ENCODE results near the gene SPAG6. TPM values are rescaled to one million over a fixed set of nuclear protein-coding genes. Genes with fewer than 3 reads are reported as not detected.
A peak's percentile ranks its signal among the peaks of the same experiment; 100 is the strongest.

The SPAG6 gene
- total and polyA plus RNA-seq, 2 of the 8 experiments (the other 6 are each of a cell fraction or from before 2014, with no cell fraction given) = 0.14 TPM; not detected in 1

DNA sequence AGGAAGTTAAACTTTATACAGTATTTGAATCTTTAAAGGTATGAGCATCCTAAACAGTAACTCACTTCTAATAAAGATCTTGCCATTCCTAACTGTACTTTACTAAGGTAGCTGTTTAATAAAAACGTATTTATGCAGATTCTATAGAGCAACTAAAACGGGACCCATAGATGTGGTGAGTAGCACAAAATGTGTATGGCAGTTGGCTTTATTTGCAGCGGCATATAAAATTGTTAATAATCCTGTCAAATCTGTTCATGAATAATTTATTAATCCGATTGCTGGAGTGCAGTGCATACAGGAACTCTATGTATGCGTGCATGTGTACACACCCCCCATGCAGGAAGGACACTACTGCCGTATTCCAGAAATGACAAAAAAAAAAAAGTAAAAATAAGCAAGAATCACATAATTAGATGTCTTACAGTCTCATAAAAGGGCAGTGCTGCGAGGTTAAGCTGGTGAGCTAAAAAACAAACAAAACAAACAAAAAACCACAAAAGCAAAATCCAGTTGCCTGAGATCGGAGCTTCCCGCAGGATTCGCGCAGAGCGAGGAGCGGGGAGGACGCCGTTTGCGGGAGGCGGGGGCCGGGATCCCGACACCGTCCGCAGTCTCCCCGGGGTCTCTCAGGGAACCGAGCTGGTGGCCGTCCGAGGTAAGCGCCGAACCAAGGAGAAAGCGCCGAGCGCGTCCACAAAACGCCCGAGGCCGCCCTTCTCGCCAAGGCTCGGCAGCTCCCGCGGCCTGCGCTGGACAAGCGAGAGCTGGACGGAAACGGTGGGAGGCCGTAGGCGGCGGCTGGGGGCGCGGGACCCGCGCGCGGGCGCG lies 29.6 kb upstream of the SPAG6 start:
- Histone ChIP-seq H3K9me3 (ENCODE audit: insufficient read depth in 2 of 2, low read depth in 1 of 2, low read length in 1 of 2) (no peaks in the 10 kb centered on the region), H3K56ac (replicated peaks; ENCODE audit: insufficient read length, low read depth, low read length) (no peak overlapping the region), H4K8ac (ENCODE audit: extremely low read depth, insufficient read depth, low read length) (peak overlapping the region; percentile 22; the same call in 1 of the 2 replicates), H3K4me3 (ENCODE audit: extremely low read depth in 1 of 4, insufficient read depth in 2 of 4, low read depth in 3 of 4, low read length in 4 of 4) (peak overlapping the region; percentile 35 to 73 (median 58)), H3K79me2 (ENCODE audit: control insufficient read depth in 1 of 2, insufficient read depth in 2 of 2, low read length in 2 of 2) (no peaks in the 10 kb centered on the region), H3K27me3 (replicated peaks in 1 of 4; ENCODE audit: control insufficient read depth in 3 of 4, extremely low read depth in 1 of 4, insufficient read depth in 3 of 4, low read length in 3 of 4) (peaks cover 14 to 59% (median 34%) of the 10 kb centered on the region in 4 experiments), H2BK20ac (ENCODE audit: low read length) (no peak overlapping the region), H3K14ac (ENCODE audit: insufficient read length) (no peak overlapping the region), H2AK5ac (ENCODE audit: low read depth, low read length) (no peak overlapping the region), H4K20me1 (replicated peaks in 1 of 2; ENCODE audit: control insufficient read depth in 1 of 2, insufficient read depth in 2 of 2, low read length in 2 of 2) (peaks cover 0 to 3% of the 10 kb centered on the region in 2 experiments), H3K4me2 (ENCODE audit: insufficient read depth in 1 of 2, low read depth in 2 of 2, low read length in 2 of 2) (peak overlapping the region; percentile 68 to 74), H3K23me2 (ENCODE audit: low read depth, low read length) (peaks cover 9% of the 10 kb centered on the region), H3K79me1 (ENCODE audit: low read depth, low read length) (no peaks in the 10 kb centered on the region), H2AFZ (ENCODE audit: low read length) (no peak overlapping the region), H2BK5ac (ENCODE audit: low read depth, low read length) (no peak overlapping the region), H3K4ac (replicated peaks; ENCODE audit: insufficient read length, low read depth, low read length) (no peak overlapping the region), H3K18ac (ENCODE audit: extremely low read depth, low read length) (no peak overlapping the region), H3K36me3 (ENCODE audit: control insufficient read depth in 2 of 4, insufficient read depth in 4 of 4, low read length in 3 of 4) (no peaks in the 10 kb centered on the region), H3K27ac (ENCODE audit: low read depth, low read length) (no peak overlapping the region), H3K9ac (replicated peaks in 1 of 4; ENCODE audit: extremely low read depth in 1 of 4, low read depth in 3 of 4, low read length in 3 of 4) (no peak overlapping the region; a peak in 1 of 7 replicates), H3K23ac (ENCODE audit: insufficient read length) (no peak overlapping the region), H4K91ac (replicated peaks; ENCODE audit: insufficient read length, low read length) (no peak overlapping the region), H2BK120ac (replicated peaks; ENCODE audit: low read depth, low read length) (no peak overlapping the region), H2BK12ac (ENCODE audit: low read depth, low read length) (no peak overlapping the region), H4K5ac (ENCODE audit: insufficient read length, low read depth, low read length) (no peak overlapping the region), H2BK15ac (ENCODE audit: low read length) (no peak overlapping the region), H3K4me1 (replicated peaks in 1 of 4; ENCODE audit: control insufficient read depth in 3 of 4, insufficient read depth in 4 of 4, low read length in 3 of 4) (peaks cover 0 to 2% (median 0%) of the 10 kb centered on the region in 4 experiments; a peak in 3 of 7 replicates)
- DNase-seq (ENCODE audit: low read depth in 1 of 2, low spot score in 2 of 2) = peak in 1 of 2 experiments; percentile 77
- ChIA-PET POLR2A (ENCODE audit: partially characterized antibody) (interaction anchor here (1.0 to 1.8 kb wide), 7 partner anchors 10 to 312 kb away, joined by 3 to 8 read pairs (median 4); partner anchors contain the start of gene DNAJC1), CTCF (ENCODE audit: partially characterized antibody) (interaction anchor here (0.7 to 1.1 kb wide), 2 partner anchors 20 to 74 kb away, joined by 3 to 4 read pairs; no protein-coding TSS in a partner anchor)
- 4% methylated on average over 28 of the region's 53 CpGs; no CpG with 5 or more reads in 1 of the 2 experiments for WGBS, 2 experiments (ENCODE audit: extremely low coverage in 1 of 2, insufficient coverage in 1 of 2, insufficient read length in 1 of 2, insufficient replicate concordance in 2 of 2, low coverage in 1 of 2, low lambda C conversion rate in 2 of 2, missing lambda C conversion rate in 1 of 2)
- FAIRE-seq = no peak
- TF ChIP-seq SIX5 (IDR thresholded peaks at IDR 0.05; ENCODE audit: low read depth, low read length) (no peak), CBX8 (IDR thresholded peaks at IDR 0.05; ENCODE audit: borderline replicate concordance, low read depth, low read length) (no peak), RNF2 (IDR thresholded peaks at IDR 0.05; ENCODE audit: borderline replicate concordance, low read depth, low read length, missing control alignments, poor library complexity, severe bottlenecking) (peak; percentile 75), EGR1 (IDR thresholded peaks at IDR 0.05; ENCODE audit: borderline replicate concordance, low read depth, low read length) (peak; percentile 94), HDAC2 (IDR thresholded peaks at IDR 0.05; ENCODE audit: borderline replicate concordance in 1 of 2, low read depth in 2 of 2, low read length in 2 of 2) (0 out of 4 replicates have a peak, but pooled peaks of 1 of the 2 experiments have one; percentile 10), ASH2L (IDR thresholded peaks at IDR 0.05; ENCODE audit: low read length) (peak; percentile 49), BRCA1 (IDR thresholded peaks at IDR 0.05; ENCODE audit: low read depth, low read length) (no peak), CHD1 (IDR thresholded peaks at IDR 0.05; ENCODE audit: low read depth, low read length) (no peak), HDAC6 (IDR thresholded peaks at IDR 0.05; ENCODE audit: low read depth, low read length) (no peak), JUN (IDR thresholded peaks at IDR 0.05; ENCODE audit: low read depth, low read length) (no peak)
- TF ChIP-seq, protein P1, sequence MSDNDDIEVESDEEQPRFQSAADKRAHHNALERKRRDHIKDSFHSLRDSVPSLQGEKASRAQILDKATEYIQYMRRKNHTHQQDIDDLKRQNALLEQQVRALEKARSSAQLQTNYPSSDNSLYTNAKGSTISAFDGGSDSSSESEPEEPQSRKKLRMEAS (IDR thresholded peaks at IDR 0.05) = no peak

All from H1 (cell line).